Activated naive CD4-positive, alpha-beta T cell treated with anti-CD3 and anti-CD28 coated beads, Interleukin-2, amount 50 U/mL, for 16 hours (primary cell): ENCODE measurements around the gene GOLGA1.

Source experiments
- DNase-seq: peaks from one replicate; pipeline ENCODE4 v3.0.0-alpha.2; 2020

GOLGA1 gene

GRCh38 chr9:124881138-124881743, 59.6 kb downstream of the GOLGA1 start:
- DNase-seq, result no peak

GRCh38 chr9:124880501-124880900, 60.4 kb downstream of the GOLGA1 start:
- DNase-seq, result no peak

- DNase-seq, result no peak
Observed at GRCh38 chr9:124879226-124879625, 61.7 kb downstream of the GOLGA1 start.

GRCh38 chr9:124878518-124878917, 62.4 kb downstream of the GOLGA1 start:
- DNase-seq, result no peak

- no peak for DNase-seq
Observed at GRCh38 chr9:124878021-124878420, 62.9 kb downstream of the GOLGA1 start.

- no peak for DNase-seq
Observed at GRCh38 chr9:124877021-124877782, 63.7 kb downstream of the GOLGA1 start.

GRCh38 chr9:124875501-124875900, 65.4 kb downstream of the GOLGA1 start:
- no peak for DNase-seq

- DNase-seq, result no peak
Observed at GRCh38 chr9:124873664-124874063, 67.2 kb downstream of the GOLGA1 start.

- DNase-seq, result no peak
Observed at GRCh38 chr9:124871156-124871561, 69.7 kb downstream of the GOLGA1 start.

GRCh38 chr9:124870723-124871122, 70.2 kb downstream of the GOLGA1 start:
- DNase-seq, result no peak

GRCh38 chr9:124869986-124870560, 70.8 kb downstream of the GOLGA1 start:
- peak; percentile 91 for DNase-seq

- DNase-seq, result peak; percentile 56
Observed at GRCh38 chr9:124869466-124869985, 71.4 kb downstream of the GOLGA1 start.

GRCh38 chr9:124868511-124869465, 72.1 kb downstream of the GOLGA1 start:
- peak; percentile 93 for DNase-seq

GRCh38 chr9:124863371-124863871, 77.5 kb downstream of the GOLGA1 start:
- no peak for DNase-seq

GRCh38 chr9:124861342-124862229, 79.3 kb downstream of the GOLGA1 start, which contains the start of the genes ARPC5L and RPL35:
Gene ARPC5L (plus strand): TSS chr9:124862130. CDS start chr9:124869291, 7,161 bp downstream.
Gene RPL35 (minus strand): TSS chr9:124861957. CDS start chr9:124861912, 45 bp downstream.
- peak; percentile 97 for DNase-seq

GRCh38 chr9:124860582-124861341, 80.1 kb downstream of the GOLGA1 start:
- DNase-seq, result no peak

- no peak for DNase-seq
Observed at GRCh38 chr9:124859803-124860581, 80.9 kb downstream of the GOLGA1 start.

GRCh38 chr9:124858330-124859046, 82.4 kb downstream of the GOLGA1 start:
- DNase-seq, result no peak
